IPS-18c (cell line): ENCODE data around the gene C16orf82.

ENCODE experiments used
- H3K4me3 ChIP-seq: 2 replicates; pipeline ENCODE4 v1.7.0; 2013; ENCODE audit warnings: low read depth, mild to moderate bottlenecking, low read length, moderate library complexity; ENCODE audit not compliant: insufficient read depth
- H3K9me3 ChIP-seq: one replicate; pipeline ENCODE4 v1.6.1; 2013; ENCODE audit warnings: mild to moderate bottlenecking, low read length, moderate library complexity; ENCODE audit not compliant: control insufficient read depth, insufficient read depth

Gene C16orf82

GRCh38 chr16:27066668-27067537, at the start of gene C16orf82:
Gene C16orf82 (plus strand): TSS chr16:27066927.
- Histone ChIP-seq H3K4me3 (no peak within 1 kb of the TSS), H3K9me3 (no peaks in the 10 kb centered on the region)

- Histone ChIP-seq H3K4me3 (no peak overlapping the region), H3K9me3 (no peaks in the 10 kb centered on the region)
Measured at GRCh38 chr16:27020031-27020430, 46.7 kb upstream of the C16orf82 start.

DNA sequence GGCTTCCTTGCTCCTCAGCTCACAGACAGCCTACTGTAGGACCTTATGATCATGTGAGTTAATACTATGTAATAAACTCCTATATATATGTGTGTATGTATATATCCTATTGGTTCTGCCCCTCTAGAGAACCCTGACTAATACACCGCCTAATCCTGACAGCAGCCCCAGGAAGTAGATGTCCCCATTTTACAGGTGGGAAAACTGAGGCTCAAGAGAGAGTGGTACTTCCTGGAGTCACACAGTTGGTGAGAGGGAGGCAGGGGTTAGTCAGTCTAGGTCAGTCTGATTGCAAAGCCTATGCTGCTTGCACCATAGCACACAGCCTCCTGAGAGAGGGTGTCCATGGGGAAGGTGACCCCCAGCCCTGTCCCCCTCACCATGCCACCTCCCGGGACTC, 42.7 kb upstream of the C16orf82 start:
- no peak overlapping the region for H3K4me3 ChIP-seq

DNA sequence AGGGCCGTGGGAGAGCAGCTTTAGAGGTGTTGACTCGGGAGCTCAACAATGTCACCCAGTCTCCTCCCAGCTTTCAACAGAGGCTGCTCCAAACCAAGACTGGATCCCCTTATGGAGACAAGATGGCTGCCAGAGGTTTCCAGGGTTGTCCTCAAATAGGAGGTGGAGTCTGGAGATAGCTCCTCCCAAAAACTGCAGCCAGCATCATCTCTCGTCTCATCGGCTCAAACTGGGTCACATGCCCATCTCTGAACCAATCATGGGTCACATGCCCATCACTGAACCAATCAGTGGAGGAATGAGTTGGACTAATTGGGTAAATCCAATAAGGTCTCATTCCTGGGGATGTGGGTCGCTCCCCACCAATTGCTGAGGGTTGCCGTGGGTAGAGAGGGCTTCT, 41.1 kb upstream of the C16orf82 start:
- H3K9me3 ChIP-seq = no peaks in the 10 kb centered on the region

More for the DNA sequence above, 42.7 kb upstream of the C16orf82 start:
- H3K9me3 ChIP-seq = no peaks in the 10 kb centered on the region

GRCh38 chr16:27027971-27028370, 38.8 kb upstream of the C16orf82 start:
- H3K4me3 ChIP-seq = no peak overlapping the region
- H3K9me3 ChIP-seq = no peaks in the 10 kb centered on the region

More for the DNA sequence above, 41.1 kb upstream of the C16orf82 start:
- no peak overlapping the region for H3K4me3 ChIP-seq

GRCh38 chr16:27028591-27029110, 38.1 kb upstream of the C16orf82 start:
- H3K9me3 ChIP-seq = no peaks in the 10 kb centered on the region
- H3K4me3 ChIP-seq = no peak overlapping the region

DNA sequence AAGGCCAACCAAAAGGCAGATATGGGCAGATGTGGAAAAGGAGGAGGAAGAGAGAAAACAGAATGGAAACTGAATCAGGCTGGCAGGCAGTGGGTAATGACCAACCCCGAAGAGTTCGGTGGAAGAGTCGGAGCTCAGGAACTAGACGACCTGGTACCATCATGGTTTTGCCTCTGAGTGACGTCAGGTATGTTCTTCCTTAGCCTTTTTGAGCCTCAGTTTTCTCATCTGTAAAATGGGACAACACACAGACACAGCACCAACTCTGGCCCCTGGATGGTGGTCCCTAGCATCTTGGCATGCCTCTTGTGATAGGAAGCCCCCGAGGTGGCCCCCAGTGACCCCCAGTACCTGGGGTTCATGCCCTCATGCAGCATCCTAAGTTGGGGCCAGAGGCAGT, 37.2 kb upstream of the C16orf82 start:
- Histone ChIP-seq H3K9me3 (no peaks in the 10 kb centered on the region), H3K4me3 (no peak overlapping the region)

- no peaks in the 10 kb centered on the region for H3K9me3 ChIP-seq
- no peak overlapping the region for H3K4me3 ChIP-seq
Measured at GRCh38 chr16:27033281-27033979, 33.3 kb upstream of the C16orf82 start.

- Histone ChIP-seq H3K9me3 (peaks cover 2% of the 10 kb centered on the region), H3K4me3 (no peak overlapping the region)
Measured at GRCh38 chr16:27040732-27041131, 26.0 kb upstream of the C16orf82 start.

DNA sequence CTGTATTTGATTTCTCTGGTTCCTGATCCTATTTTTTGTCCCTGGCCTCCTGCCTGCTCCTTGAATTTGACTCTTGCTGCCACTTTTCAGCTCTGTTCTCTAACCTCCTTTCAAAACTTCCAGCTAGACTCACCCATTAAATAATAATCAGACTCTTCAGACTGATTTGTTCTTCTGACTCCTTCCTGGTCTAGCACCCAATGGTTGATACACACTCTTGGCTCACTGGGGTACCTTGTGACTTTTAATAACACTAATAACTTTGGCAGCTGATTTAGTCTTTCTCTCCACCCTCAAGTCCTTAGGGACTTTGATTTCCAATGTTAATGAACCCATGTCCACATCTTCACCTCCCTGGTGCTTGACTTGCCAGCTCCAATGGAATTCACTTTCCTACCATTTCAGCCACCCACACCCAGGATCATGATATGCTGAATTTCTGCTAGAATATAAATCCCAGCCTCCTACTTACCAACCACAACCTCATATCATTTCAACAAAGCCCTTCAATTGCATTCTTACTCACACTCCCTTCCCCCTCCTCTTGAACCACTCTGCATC, 19.7 kb upstream of the C16orf82 start:
- Histone ChIP-seq H3K4me3 (no peak overlapping the region; the same call in 1 of the 2 replicates), H3K9me3 (no peaks in the 10 kb centered on the region)

GRCh38 chr16:27048316-27048715, 18.4 kb upstream of the C16orf82 start:
- no peak overlapping the region for H3K4me3 ChIP-seq
- no peaks in the 10 kb centered on the region for H3K9me3 ChIP-seq

DNA sequence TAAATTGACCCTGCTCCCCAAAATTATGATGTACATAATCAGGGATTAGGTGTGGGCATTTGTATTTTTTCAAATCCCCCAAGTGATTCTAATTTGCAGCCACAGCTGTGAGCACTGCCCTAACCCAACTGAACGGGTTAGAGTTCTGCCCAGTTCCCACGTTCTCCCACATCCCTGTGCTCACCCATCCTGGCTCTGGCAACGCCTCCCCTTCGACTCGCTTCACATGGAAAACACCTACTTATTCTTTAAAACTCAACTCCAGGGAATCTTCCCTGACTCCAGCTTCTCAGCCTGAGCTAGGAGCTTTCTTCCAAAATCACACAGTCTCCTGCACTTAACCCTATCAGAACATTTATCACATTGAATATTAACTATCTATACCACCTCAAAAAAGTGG, 17.6 kb upstream of the C16orf82 start:
- no peaks in the 10 kb centered on the region for H3K9me3 ChIP-seq
- no peak overlapping the region for H3K4me3 ChIP-seq

DNA sequence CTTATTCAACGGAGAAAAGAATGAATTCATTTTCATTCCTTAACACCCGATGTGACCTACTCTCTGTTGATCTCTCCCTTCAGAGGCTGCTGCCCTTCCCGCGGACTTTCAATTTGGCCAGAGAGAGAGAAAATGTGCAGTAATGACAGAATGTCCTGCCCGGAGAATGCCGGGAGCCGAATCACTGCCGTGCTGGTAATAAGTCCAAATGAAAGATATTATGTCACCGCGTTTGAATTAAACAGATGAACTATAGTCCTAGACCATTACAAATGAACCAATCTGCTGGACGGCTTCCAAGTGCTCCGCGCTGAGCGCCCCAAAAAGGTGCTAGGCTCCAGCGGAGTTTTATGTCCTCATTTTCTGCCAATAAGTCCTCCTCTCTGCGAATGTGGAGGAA, 14.7 kb upstream of the C16orf82 start:
- no peaks in the 10 kb centered on the region for H3K9me3 ChIP-seq
- H3K4me3 ChIP-seq = no peak overlapping the region

- no peaks in the 10 kb centered on the region for H3K9me3 ChIP-seq
- H3K4me3 ChIP-seq = no peak overlapping the region
Measured at GRCh38 chr16:27053996-27054395, 12.7 kb upstream of the C16orf82 start.

DNA sequence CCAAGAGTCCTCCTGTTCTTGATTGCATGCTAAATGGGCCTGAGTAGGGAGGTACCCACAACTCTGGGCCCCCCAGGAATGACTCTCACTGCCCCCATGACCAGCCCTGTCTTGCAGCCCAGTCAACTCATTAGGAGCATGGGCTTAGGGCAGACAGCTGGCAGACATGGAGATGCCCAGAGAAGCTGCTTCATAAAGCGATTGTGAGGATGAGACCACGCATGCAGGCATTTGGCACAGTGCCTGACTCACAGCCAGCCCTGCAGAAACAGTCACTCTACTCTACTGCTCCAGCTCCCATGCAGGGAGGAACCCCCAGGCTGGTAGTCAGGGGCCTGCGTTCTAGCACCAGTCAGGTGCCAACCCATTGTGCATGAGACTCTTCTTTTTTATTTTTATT, 8.4 kb upstream of the C16orf82 start:
- H3K4me3 ChIP-seq = no peak overlapping the region
- no peaks in the 10 kb centered on the region for H3K9me3 ChIP-seq

- Histone ChIP-seq H3K9me3 (no peaks in the 10 kb centered on the region), H3K4me3 (no peak overlapping the region)
Measured at GRCh38 chr16:27070776-27071175, 4.0 kb downstream of the C16orf82 start.

DNA sequence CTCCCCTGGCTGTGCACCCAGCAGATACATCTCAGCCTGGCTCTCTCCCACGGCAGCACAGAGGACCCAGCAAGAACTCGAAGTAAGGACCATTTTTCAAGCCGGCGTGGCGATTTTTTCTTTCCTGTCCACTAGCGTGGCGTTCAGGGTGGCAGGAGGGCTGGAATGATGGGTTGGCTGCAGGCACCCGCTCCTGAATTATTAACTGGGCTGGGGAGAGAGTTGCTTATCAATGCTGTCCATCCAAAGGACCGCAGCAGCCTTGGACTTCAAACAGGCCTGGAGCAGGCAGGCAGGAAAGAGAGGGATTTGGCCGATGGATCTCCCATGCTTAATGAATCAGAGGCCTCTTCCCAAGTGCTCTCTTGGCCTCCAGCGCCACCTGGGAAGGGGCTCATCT, 7.0 kb downstream of the C16orf82 start:
- no peaks in the 10 kb centered on the region for H3K9me3 ChIP-seq
- no peak overlapping the region for H3K4me3 ChIP-seq

DNA sequence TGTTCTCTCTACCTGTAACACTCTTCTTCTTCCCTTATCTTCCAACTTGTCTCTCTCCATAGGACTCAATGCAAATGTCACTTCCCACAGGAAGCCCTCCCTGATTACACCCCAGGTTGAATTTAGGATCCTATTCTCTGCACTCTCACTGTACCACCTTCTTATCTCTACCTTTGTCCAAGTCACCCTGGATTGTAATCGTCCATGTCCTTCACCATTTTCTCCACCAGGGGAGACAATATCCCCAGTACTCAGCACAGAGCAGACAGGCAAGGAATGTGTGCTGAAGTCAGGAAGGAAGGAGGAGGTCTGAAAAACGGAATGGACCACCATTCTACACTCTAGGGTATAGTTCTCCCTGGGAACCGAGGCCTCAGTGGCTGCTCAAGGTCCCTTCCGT, 14.2 kb downstream of the C16orf82 start:
- Histone ChIP-seq H3K4me3 (no peak overlapping the region), H3K9me3 (no peaks in the 10 kb centered on the region)
